OCI-LY3 (cell line): ENCODE measurements around the gene PCDHA7.
"Not testable (repeated sequence)": the region's sequence is repeated elsewhere in the genome, so short reads cannot be mapped to it uniquely, and the experiment has no call there.

Experiments used
- H2AFZ ChIP-seq: fragments of 200-600, 300-600 bp; shearing (Covaris generic); 2 replicates; pipeline ENCODE4 v1.6.0; 2014; ENCODE audit warnings: antibody characterized with exemption, low read depth, low read length
- H3K27ac ChIP-seq: fragments of 200-600, 300-600 bp; sonication (generic); 2 replicates; pipeline ENCODE4 v1.5.1; 2014; ENCODE audit warnings: mild to moderate bottlenecking, low read length, moderate library complexity, mixed read lengths
- H3K27me3 ChIP-seq: fragments of 200-600, 300-600 bp; sonication (generic); 2 replicates; pipeline ENCODE4 v1.6.1; 2014; ENCODE audit warnings: low read depth, low read length, mixed read lengths
- H3K36me3 ChIP-seq: fragments of 200-600, 300-600 bp; sonication (generic); replicated peaks from 2 replicates; pipeline ENCODE3; 2014; ENCODE audit warnings: low read depth, low read length, mixed read lengths
- H3K4me1 ChIP-seq: fragments of 300-600, 200-600 bp; sonication (generic); 2 replicates; pipeline ENCODE4 v1.6.1; 2014; ENCODE audit warnings: low read length, mixed read lengths
- H3K4me2 ChIP-seq: fragments of 200-600, 300-600 bp; sonication (generic); 2 replicates; pipeline ENCODE4 v1.6.1; 2014; ENCODE audit warnings: low read length, mixed read lengths
- H3K4me3 ChIP-seq: fragments of 300-600, 200-600 bp; sonication (generic); 2 replicates; pipeline ENCODE4 v1.5.1; 2014; ENCODE audit warnings: antibody characterized with exemption, mild to moderate bottlenecking, low read length, moderate library complexity
- H3K79me2 ChIP-seq: fragments of 300-600, 200-600 bp; shearing (Covaris generic); 2 replicates; pipeline ENCODE4 v1.6.1; 2014; ENCODE audit warnings: mild to moderate bottlenecking, low read length, mixed read lengths
- H3K9ac ChIP-seq: fragments of 300-600, 200-600 bp; shearing (Covaris generic); 2 replicates; pipeline ENCODE4 v1.6.0; 2014; ENCODE audit warnings: mild to moderate bottlenecking, low read length, moderate library complexity
- H3K9me3 ChIP-seq: fragments of 200-600, 300-600 bp; shearing (Covaris generic); 2 replicates; pipeline ENCODE4 v1.6.1; 2014; ENCODE audit warnings: low read length, mixed read lengths; ENCODE audit not compliant: insufficient read depth
- H4K20me1 ChIP-seq: fragments of 200-600, 300-600 bp; sonication (generic); 2 replicates; pipeline ENCODE4 v1.6.1; 2016; ENCODE audit warnings: low read length, mixed read lengths; ENCODE audit not compliant: insufficient read depth
- EZH2phosphoT487 ChIP-seq: fragments of 200-600 bp; shearing (Covaris generic); IDR thresholded peaks from 2 replicates; pipeline ENCODE4 v1.6.1; 2018; ENCODE audit warnings: antibody characterized with exemption, mixed run types, low read depth
- TF ChIP-seq, protein P1 (sequence below): fragments of 200-600, 300-600 bp; sonication (generic); IDR thresholded peaks from 2 replicates; pipeline ENCODE4 v1.5.1; 2014; ENCODE audit warnings: antibody characterized with exemption, low read length, low read depth

Gene PCDHA7, protein sequence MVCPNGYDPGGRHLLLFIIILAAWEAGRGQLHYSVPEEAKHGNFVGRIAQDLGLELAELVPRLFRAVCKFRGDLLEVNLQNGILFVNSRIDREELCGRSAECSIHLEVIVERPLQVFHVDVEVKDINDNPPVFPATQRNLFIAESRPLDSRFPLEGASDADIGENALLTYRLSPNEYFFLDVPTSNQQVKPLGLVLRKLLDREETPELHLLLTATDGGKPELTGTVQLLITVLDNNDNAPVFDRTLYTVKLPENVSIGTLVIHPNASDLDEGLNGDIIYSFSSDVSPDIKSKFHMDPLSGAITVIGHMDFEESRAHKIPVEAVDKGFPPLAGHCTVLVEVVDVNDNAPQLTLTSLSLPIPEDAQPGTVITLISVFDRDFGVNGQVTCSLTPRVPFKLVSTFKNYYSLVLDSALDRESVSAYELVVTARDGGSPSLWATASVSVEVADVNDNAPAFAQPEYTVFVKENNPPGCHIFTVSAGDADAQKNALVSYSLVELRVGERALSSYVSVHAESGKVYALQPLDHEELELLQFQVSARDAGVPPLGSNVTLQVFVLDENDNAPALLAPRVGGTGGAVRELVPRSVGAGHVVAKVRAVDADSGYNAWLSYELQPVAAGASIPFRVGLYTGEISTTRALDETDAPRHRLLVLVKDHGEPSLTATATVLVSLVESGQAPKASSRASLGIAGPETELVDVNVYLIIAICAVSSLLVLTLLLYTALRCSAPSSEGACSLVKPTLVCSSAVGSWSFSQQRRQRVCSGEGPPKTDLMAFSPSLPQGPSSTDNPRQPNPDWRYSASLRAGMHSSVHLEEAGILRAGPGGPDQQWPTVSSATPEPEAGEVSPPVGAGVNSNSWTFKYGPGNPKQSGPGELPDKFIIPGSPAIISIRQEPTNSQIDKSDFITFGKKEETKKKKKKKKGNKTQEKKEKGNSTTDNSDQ

DNA sequence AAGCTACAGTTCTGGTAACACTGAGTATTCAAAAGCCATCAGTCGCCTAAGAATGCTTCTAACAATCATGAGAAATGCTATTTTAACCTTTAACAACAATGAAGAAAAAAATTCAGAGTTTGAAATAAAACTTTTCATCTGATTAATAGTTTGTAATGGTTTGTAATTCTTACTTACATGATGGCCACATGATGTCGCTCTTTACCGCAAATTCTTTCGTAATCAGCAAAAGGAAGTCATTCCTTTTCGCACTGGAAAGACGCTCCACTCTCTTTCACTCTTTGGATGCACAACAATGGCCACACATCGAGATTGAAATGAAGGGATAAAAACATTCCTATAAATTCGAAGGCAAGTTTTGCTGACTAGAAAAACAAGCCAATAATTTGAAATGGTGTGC lies at the start of gene PCDHA7:
Gene PCDHA7 (plus strand): TSS at position 277 of the 400 bp plus-strand sequence. CDS start 115 bp downstream, at position 392.
- Histone ChIP-seq H4K20me1 (no peaks in the 10 kb centered on the region), H3K79me2 (no peaks in the 10 kb centered on the region), H3K4me1 (no peaks in the 10 kb centered on the region), H3K4me2 (no peak within 1 kb of the TSS), H3K4me3 (no peak within 1 kb of the TSS), H3K27ac (no peak within 1 kb of the TSS), H3K27me3 (no peaks in the 10 kb centered on the region), H3K9ac (no peak within 1 kb of the TSS), H3K36me3 (no peaks in the 10 kb centered on the region), H2AFZ (no peak within 1 kb of the TSS), H3K9me3 (no peaks in the 10 kb centered on the region)
- TF ChIP-seq, protein P1, sequence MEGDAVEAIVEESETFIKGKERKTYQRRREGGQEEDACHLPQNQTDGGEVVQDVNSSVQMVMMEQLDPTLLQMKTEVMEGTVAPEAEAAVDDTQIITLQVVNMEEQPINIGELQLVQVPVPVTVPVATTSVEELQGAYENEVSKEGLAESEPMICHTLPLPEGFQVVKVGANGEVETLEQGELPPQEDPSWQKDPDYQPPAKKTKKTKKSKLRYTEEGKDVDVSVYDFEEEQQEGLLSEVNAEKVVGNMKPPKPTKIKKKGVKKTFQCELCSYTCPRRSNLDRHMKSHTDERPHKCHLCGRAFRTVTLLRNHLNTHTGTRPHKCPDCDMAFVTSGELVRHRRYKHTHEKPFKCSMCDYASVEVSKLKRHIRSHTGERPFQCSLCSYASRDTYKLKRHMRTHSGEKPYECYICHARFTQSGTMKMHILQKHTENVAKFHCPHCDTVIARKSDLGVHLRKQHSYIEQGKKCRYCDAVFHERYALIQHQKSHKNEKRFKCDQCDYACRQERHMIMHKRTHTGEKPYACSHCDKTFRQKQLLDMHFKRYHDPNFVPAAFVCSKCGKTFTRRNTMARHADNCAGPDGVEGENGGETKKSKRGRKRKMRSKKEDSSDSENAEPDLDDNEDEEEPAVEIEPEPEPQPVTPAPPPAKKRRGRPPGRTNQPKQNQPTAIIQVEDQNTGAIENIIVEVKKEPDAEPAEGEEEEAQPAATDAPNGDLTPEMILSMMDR, result 0 out of 2 replicates have a peak, but pooled peaks have one; percentile 9
- TF ChIP-seq EZH2phosphoT487, result no peak

DNA sequence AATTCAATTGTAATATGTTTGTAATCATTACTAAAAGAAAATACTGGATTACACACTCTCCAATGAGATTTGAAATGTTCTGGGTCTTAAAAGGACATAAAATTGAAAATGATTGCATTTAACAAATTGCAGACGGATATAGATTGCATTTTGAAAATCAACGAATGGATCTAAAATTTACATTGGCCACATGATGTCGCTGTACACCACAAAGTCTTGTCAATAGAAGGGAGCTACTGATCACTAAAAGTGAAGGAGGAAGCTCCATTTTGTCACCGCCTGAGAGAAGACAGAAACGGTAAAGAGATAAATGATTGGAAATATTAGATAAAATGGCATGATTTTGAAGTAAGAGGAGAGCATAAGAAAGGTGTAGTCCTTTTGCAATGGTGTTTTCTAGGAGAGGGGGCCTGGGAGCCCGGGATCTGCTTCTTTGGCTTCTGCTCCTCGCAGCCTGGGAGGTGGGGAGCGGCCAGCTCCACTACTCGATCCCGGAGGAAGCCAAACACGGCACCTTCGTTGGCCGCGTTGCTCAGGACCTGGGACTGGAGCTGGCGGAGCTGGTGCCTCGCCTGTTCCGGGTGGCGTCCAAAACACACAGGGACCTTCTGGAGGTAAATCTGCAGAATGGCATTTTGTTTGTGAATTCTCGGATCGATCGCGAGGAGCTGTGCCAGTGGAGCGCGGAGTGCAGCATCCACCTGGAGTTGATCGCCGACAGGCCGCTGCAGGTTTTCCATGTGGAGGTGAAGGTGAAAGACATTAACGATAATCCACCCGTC lies 48.0 kb upstream of the PCDHA7 start, which contains the start of gene PCDHA1:
Gene PCDHA1 (plus strand): TSS at position 236 of the 782 bp plus-strand sequence.
- no peaks in the 10 kb centered on the region for H3K9me3 ChIP-seq
- H2AFZ ChIP-seq, result no peak within 1 kb of the TSS; the same call in 1 of the 2 replicates
- H3K4me2 ChIP-seq, result no peak within 1 kb of the TSS
- H4K20me1 ChIP-seq, result no peaks in the 10 kb centered on the region
- no peak within 1 kb of the TSS for H3K9ac ChIP-seq
- H3K27ac ChIP-seq, result no peak within 1 kb of the TSS
- no peaks in the 10 kb centered on the region for H3K36me3 ChIP-seq
- H3K79me2 ChIP-seq, result no peaks in the 10 kb centered on the region
- TF ChIP-seq EZH2phosphoT487, result no peak
- TF ChIP-seq, protein P1, result peak; percentile 42
- H3K4me1 ChIP-seq, result no peaks in the 10 kb centered on the region
- no peaks in the 10 kb centered on the region for H3K27me3 ChIP-seq
- no peak within 1 kb of the TSS for H3K4me3 ChIP-seq

DNA sequence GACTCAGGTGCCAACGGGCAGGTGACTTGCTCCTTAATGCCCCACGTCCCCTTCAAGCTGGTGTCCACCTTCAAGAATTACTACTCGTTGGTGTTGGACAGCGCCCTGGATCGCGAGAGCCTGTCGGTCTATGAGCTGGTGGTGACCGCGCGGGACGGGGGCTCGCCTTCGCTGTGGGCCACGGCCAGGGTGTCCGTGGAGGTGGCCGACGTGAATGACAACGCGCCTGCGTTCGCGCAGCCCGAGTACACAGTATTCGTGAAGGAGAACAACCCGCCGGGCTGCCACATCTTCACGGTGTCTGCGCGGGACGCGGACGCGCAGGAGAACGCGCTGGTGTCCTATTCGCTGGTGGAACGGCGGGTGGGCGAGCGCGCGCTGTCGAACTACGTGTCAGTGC lies 46.6 kb upstream of the PCDHA7 start:
- H3K9ac ChIP-seq, H3K36me3 ChIP-seq, H3K4me3 ChIP-seq, H3K27ac ChIP-seq, H3K4me1 ChIP-seq, H3K4me2 ChIP-seq, H3K79me2 ChIP-seq, H3K9me3 ChIP-seq, H2AFZ ChIP-seq, H4K20me1 ChIP-seq, H3K27me3 ChIP-seq: not testable (repeated sequence)

DNA sequence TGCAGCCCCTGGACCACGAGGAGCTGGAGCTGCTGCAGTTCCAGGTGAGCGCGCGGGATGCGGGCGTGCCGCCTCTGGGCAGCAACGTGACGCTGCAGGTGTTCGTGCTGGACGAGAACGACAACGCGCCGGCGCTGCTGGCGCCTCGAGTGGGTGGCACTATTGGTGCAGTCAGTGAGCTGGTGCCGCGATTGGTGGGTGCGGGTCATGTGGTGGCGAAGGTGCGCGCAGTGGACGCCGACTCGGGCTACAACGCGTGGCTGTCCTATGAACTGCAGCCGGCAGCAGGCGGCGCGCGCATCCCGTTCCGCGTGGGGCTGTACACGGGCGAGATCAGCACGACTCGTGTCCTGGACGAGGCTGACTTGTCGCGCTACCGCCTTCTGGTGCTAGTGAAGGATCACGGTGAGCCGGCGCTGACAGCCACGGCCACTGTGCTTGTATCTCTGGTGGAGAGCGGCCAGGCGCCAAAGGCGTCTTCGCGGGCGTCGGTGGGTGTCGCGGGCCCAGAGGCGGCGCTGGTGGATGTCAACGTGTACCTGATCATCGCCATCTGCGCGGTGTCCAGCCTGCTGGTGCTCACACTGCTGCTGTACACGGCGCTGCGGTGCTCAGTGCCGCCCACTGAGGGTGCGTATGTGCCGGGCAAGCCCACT lies 46.1 kb upstream of the PCDHA7 start:
- not testable (repeated sequence) for H3K36me3 ChIP-seq, H3K9ac ChIP-seq, H3K27me3 ChIP-seq, H3K79me2 ChIP-seq, H2AFZ ChIP-seq, H3K9me3 ChIP-seq, H3K4me3 ChIP-seq, H4K20me1 ChIP-seq, H3K27ac ChIP-seq, H3K4me1 ChIP-seq, H3K4me2 ChIP-seq
